K562 (cell line): ENCODE measurements around the gene YARS1. TPM values are rescaled to one million over a fixed set of nuclear protein-coding genes. Genes with fewer than 3 reads are reported as not detected.

Experiments used
- CBX1 ChIP-seq: sonication (generic); IDR thresholded peaks from 2 replicates; pipeline ENCODE4 v1.6.1; 2016; ENCODE audit warnings: antibody characterized with exemption, low read depth, mild to moderate bottlenecking
- GABPB1 ChIP-seq: sonication (generic); formaldehyde crosslinking; IDR thresholded peaks from 2 replicates; pipeline ENCODE4 v1.8.0; 2022; ENCODE audit warnings: mild to moderate bottlenecking, missing genetic modification reagents
- GTF2A2 ChIP-seq: IDR thresholded peaks from 2 replicates; pipeline ENCODE4 v1.6.1; 2016; ENCODE audit warnings: mild to moderate bottlenecking, missing genetic modification characterization, missing compliant biosample characterization
- HLTF ChIP-seq: fragments of 450-650 bp; IDR thresholded peaks from 2 replicates; pipeline ENCODE4 v1.6.1; 2016
- PRMT5 ChIP-seq: sonication (generic); formaldehyde crosslinking; IDR thresholded peaks from 2 replicates; pipeline ENCODE4 v1.5.0; 2020; ENCODE audit warnings: missing genetic modification reagents
- RAD21 ChIP-seq, 2 experiments: fragments of 250-450 bp in 1 of 2; fragments of 450-650 bp in 1 of 2; sonication (Bioruptor Pico) in 1 of 2; formaldehyde crosslinking in 1 of 2; IDR thresholded peaks in 1 of 2; conservative IDR thresholded peaks in 1 of 2; 2 replicates each; pipeline versions ENCODE4 v1.4.0 to v1.8.0; 2020 to 2022; ENCODE audit warnings: mild to moderate bottlenecking in 2 of 2, moderate library complexity in 1 of 2
- RAD51 ChIP-seq: fragments of 450-650 bp; IDR thresholded peaks from 2 replicates; pipeline ENCODE4 v1.7.1; 2016; ENCODE audit warnings: low read depth, mild to moderate bottlenecking, borderline replicate concordance
- SMARCA5 ChIP-seq: fragments of 450-650 bp; IDR thresholded peaks from 2 replicates; pipeline ENCODE4 v1.6.1; 2016
- SRF ChIP-seq, 2 experiments: fragments of 250-450, 450-650 bp in 1 of 2; sonication (Bioruptor Pico) in 1 of 2; sonication (generic) in 1 of 2; formaldehyde crosslinking; IDR thresholded peaks; 2 replicates each; pipeline versions ENCODE4 v1.5.0 to v1.5.1; 2020 to 2022; ENCODE audit warnings: mild to moderate bottlenecking in 1 of 2, missing genetic modification reagents in 1 of 2
- WHSC1 ChIP-seq: IDR thresholded peaks from one replicate; pipeline ENCODE4 v1.6.1; 2012; ENCODE audit warnings: low read length, control low read depth, inconsistent platforms
- XRCC5 ChIP-seq: fragments of 200-400 bp; formaldehyde crosslinking; IDR thresholded peaks from 2 replicates; pipeline ENCODE4 v1.6.1; 2017; ENCODE audit warnings: low read depth, mild to moderate bottlenecking, low read length
- ZNF143 ChIP-seq: sonication (generic); formaldehyde crosslinking; IDR thresholded peaks from 2 replicates; pipeline ENCODE4 v1.9.0; 2022; ENCODE audit warnings: mild to moderate bottlenecking, missing genetic modification reagents
- ZNF41 ChIP-seq: fragments of 250-450 bp; sonication (Bioruptor Pico); conservative IDR thresholded peaks from 2 replicates; pipeline ENCODE4 v1.4.0; 2020; ENCODE audit warnings: mild to moderate bottlenecking
- ZNF436 ChIP-seq: fragments of 250-450, 450-650 bp; sonication (Bioruptor Pico); formaldehyde crosslinking; IDR thresholded peaks from 2 replicates; pipeline ENCODE4 v1.7.0; 2020; ENCODE audit warnings: mild to moderate bottlenecking
- ZNF444 ChIP-seq: fragments of 250-450 bp; sonication (Bioruptor Pico); IDR thresholded peaks from 2 replicates; pipeline ENCODE4 v1.4.0; 2020; ENCODE audit warnings: mild to moderate bottlenecking, moderate library complexity
- ZNF707 ChIP-seq: fragments of 250-450 bp; sonication (Bioruptor Pico); conservative IDR thresholded peaks from 2 replicates; pipeline ENCODE4 v1.8.0; 2022; ENCODE audit warnings: inconsistent platforms, mild to moderate bottlenecking, moderate library complexity
- polyA plus RNA-seq, 8 experiments: library from polyadenylated mRNA; depleted of rRNA in 4 of 8; stranded (reverse) in 5 of 8; unstranded in 3 of 8; fragments of >200 nt; fragmentation: Nextera tagmentation in 2 of 8; fragmentation: Illumina TruSeq in 1 of 8; extraction: Ambion mirVana in 2 of 8; extraction: Trizol in 1 of 8; gene quantifications; 2 replicates each; pipeline versions ENCODE4 v1.2.1 to v1.2.3, GENCODE V29; 2011 to 2014; ENCODE audit warnings: inconsistent platforms in 1 of 8, missing spikeins in 1 of 8
- total RNA-seq, 7 experiments: library from RNA; depleted of rRNA in 6 of 7; stranded (reverse); fragments of >200 nt in 6 of 7; fragmentation: Illumina TruSeq in 2 of 7; extraction: Trizol in 2 of 7; gene quantifications; 2 replicates each; pipeline versions ENCODE4 v1.2.1 to v1.2.3, GENCODE V29; 2011 to 2021; ENCODE audit warnings: low replicate concordance in 1 of 7
- TF ChIP-seq, protein P1 (sequence below), 2 experiments: fragments of 450-650 bp in 1 of 2; sonication (generic) in 1 of 2; formaldehyde crosslinking in 1 of 2; IDR thresholded peaks in 1 of 2; conservative IDR thresholded peaks in 1 of 2; 2 replicates each; pipeline versions ENCODE4 v1.6.1 to v1.8.1; 2016 to 2023; ENCODE audit warnings: mild to moderate bottlenecking in 2 of 2, moderate library complexity in 2 of 2, inconsistent platforms in 1 of 2, missing genetic modification reagents in 1 of 2
- TF ChIP-seq, protein P2 (sequence below), 2 experiments: IDR thresholded peaks; 2 replicates each; pipeline ENCODE4 v1.6.1; 2011; ENCODE audit warnings: borderline replicate concordance in 1 of 2, control low read depth in 1 of 2, low read depth in 1 of 2, low read length in 1 of 2, mild to moderate bottlenecking in 1 of 2, mixed read lengths in 1 of 2, moderate library complexity in 1 of 2; ENCODE audit not compliant: insufficient read depth in 1 of 2, insufficient read length in 1 of 2, poor library complexity in 1 of 2, severe bottlenecking in 1 of 2; ENCODE audit errors: extremely low read depth in 1 of 2
- TF ChIP-seq, protein P3 (sequence below): fragments of 450-650 bp; IDR thresholded peaks from 2 replicates; pipeline ENCODE4 v1.6.1; 2018; ENCODE audit warnings: mild to moderate bottlenecking, low read depth; ENCODE audit not compliant: partially characterized antibody
- TF ChIP-seq, protein P4 (sequence below): IDR thresholded peaks from 3 replicates; pipeline ENCODE4 v1.6.1; 2011; ENCODE audit warnings: borderline replicate concordance, mild to moderate bottlenecking; ENCODE audit not compliant: insufficient read length, insufficient read depth
- TF ChIP-seq, protein P5 (sequence below): fragments of 250-450 bp; sonication (Bioruptor Pico); IDR thresholded peaks from 2 replicates; pipeline ENCODE4 v1.5.0; 2021

The YARS1 gene
- total and polyA plus RNA-seq, 9 of the 15 experiments (the other 6 are each of a cell fraction or from before 2014, with no cell fraction given), result 66.2 to 336 (median 201) TPM

DNA sequence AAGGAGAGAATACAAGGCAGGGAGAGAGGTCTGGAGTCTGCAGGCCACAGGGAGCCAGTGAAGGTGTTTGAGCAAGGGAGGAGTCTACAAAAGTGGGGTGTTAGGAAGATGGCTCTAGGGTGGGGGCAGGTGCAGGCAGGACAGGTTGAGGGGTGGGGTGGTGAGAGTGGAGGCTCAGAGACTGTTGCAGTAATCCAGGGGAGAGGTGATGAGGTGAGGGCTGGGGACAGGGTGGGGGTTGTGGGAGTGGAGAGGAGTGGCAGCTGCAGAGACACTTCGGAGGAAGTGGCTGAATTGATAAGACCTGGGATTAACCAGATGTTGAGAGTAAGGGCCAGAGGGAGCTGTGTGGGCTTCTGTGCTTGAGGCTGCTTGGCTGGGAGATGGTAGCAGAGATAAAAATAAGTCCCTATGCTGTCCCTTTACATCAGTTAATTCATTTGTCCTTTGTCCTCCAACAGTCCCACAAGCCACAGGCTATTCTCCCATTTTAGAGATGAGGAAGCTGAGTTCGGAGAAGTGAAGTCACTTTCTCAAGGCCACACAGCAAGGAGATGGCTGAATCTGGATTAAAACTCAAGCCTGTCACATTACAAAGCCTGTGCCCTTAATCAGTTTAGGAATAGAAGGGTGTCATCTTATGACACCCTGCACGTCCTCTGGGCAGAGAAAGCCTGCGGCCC is 59.8 kb downstream of the YARS1 start (continued):
- 0 out of 2 replicates have a peak, but pooled peaks have one; percentile 34 for TF ChIP-seq ZNF41 (CRISPR knock-in tag)
- TF ChIP-seq, protein P1, sequence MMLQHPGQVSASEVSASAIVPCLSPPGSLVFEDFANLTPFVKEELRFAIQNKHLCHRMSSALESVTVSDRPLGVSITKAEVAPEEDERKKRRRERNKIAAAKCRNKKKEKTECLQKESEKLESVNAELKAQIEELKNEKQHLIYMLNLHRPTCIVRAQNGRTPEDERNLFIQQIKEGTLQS (IDR thresholded peaks at IDR 0.05), result no peak
- TF ChIP-seq, protein P1 (CRISPR knock-in tag; conservative IDR thresholded peaks at IDR 0.05), result no peak
- no peak for TF ChIP-seq ZNF444
- TF ChIP-seq HLTF, result peak; percentile 90
- no peak for TF ChIP-seq ZNF436 (CRISPR knock-in tag)
- TF ChIP-seq RAD51, result no peak
- 0 out of 4 replicates have a peak, but pooled peaks of 1 of the 2 experiments have one; percentile 25 for TF ChIP-seq SRF (CRISPR knock-in tag; IDR thresholded peaks at IDR 0.05)
- TF ChIP-seq WHSC1, result no peak
- no peak for TF ChIP-seq PRMT5
- TF ChIP-seq, protein P2, sequence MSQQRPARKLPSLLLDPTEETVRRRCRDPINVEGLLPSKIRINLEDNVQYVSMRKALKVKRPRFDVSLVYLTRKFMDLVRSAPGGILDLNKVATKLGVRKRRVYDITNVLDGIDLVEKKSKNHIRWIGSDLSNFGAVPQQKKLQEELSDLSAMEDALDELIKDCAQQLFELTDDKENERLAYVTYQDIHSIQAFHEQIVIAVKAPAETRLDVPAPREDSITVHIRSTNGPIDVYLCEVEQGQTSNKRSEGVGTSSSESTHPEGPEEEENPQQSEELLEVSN (IDR thresholded peaks at IDR 0.05; ENCODE audit: borderline replicate concordance in 1 of 2, extremely low read depth in 1 of 2, insufficient read depth in 1 of 2, insufficient read length in 1 of 2, low read depth in 1 of 2, low read length in 1 of 2, poor library complexity in 1 of 2, severe bottlenecking in 1 of 2), result no peak
- peak; percentile 67 for TF ChIP-seq GABPB1 (CRISPR knock-in tag)
- TF ChIP-seq SMARCA5, result peak; percentile 96
- TF ChIP-seq CBX1, result peak; percentile 92
- TF ChIP-seq, protein P3, sequence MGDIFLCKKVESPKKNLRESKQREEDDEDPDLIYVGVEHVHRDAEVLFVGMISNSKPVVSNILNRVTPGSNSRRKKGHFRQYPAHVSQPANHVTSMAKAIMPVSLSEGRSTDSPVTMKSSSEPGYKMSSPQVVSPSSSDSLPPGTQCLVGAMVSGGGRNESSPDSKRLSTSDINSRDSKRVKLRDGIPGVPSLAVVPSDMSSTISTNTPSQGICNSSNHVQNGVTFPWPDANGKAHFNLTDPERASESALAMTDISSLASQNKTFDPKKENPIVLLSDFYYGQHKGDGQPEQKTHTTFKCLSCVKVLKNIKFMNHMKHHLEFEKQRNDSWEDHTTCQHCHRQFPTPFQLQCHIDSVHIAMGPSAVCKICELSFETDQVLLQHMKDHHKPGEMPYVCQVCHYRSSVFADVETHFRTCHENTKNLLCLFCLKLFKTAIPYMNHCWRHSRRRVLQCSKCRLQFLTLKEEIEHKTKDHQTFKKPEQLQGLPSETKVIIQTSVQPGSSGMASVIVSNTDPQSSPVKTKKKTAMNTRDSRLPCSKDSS, result no peak
- TF ChIP-seq GTF2A2 (tag), result no peak
- no peak for TF ChIP-seq XRCC5
- TF ChIP-seq, protein P4, sequence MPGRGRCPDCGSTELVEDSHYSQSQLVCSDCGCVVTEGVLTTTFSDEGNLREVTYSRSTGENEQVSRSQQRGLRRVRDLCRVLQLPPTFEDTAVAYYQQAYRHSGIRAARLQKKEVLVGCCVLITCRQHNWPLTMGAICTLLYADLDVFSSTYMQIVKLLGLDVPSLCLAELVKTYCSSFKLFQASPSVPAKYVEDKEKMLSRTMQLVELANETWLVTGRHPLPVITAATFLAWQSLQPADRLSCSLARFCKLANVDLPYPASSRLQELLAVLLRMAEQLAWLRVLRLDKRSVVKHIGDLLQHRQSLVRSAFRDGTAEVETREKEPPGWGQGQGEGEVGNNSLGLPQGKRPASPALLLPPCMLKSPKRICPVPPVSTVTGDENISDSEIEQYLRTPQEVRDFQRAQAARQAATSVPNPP, result no peak
- TF ChIP-seq, protein P5, sequence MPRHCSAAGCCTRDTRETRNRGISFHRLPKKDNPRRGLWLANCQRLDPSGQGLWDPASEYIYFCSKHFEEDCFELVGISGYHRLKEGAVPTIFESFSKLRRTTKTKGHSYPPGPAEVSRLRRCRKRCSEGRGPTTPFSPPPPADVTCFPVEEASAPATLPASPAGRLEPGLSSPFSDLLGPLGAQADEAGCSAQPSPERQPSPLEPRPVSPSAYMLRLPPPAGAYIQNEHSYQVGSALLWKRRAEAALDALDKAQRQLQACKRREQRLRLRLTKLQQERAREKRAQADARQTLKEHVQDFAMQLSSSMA (CRISPR knock-in tag), result no peak
- no peak for TF ChIP-seq ZNF707 (CRISPR knock-in tag)
- TF ChIP-seq RAD21 (CRISPR knock-in tag; conservative IDR thresholded peaks at IDR 0.05 in 1 of 2, IDR thresholded peaks at IDR 0.05 in 1 of 2), result peak in 1 of 2 experiments; percentile 21; a peak in 1 of 4 replicates
- no peak for TF ChIP-seq ZNF143 (CRISPR knock-in tag)
